Measurements from ENCODE around the gene CNTNAP2. TPM values are rescaled to one million over a fixed set of nuclear protein-coding genes. Genes with fewer than 3 reads are reported as not detected.

The CNTNAP2 gene
- total RNA-seq, 2 donors from 2014 or later, result 4.4 to 8.5 TPM

DNA sequence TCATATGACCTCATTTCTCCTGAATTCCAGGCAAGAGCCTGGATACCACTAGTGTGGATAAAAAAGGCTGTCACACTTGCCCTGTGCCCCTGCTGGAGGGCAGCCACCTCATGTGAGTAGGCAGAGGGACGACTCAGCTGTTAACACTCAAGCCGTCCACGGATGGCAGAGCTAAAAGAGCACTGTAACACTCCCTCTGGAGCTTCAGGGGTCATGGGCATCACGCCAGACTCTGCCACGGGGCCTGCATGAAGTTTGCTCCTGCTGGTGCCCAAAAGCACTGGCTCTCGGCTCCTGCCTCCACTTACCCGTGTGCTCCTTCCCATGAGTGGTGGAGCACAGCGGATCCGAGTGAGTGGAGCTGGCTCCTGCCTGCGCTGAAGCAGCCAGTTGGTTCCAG, 1554.2 kb downstream of the CNTNAP2 start:
- no peak for DNase-seq
- TF ChIP-seq CTCF (IDR thresholded peaks at IDR 0.05), result no peak
- Histone ChIP-seq H3K36me3 (no peaks in the 10 kb centered on the region), H3K4me1 (no peaks in the 10 kb centered on the region), H3K4me3 (no peak overlapping the region), H3K27ac (no peak overlapping the region), H3K27me3 (no peaks in the 10 kb centered on the region), H3K9ac (ENCODE audit: low read depth in 2 of 2, low read length in 2 of 2) (no peak overlapping the region), H3K9me3 (no peaks in the 10 kb centered on the region)
- intact Hi-C loops (cut with DNase I), result no loop called here

- Histone ChIP-seq H3K36me3 (no peaks in the 10 kb centered on the region), H3K27me3 (no peaks in the 10 kb centered on the region), H3K4me3 (no peak overlapping the region), H3K9me3 (no peaks in the 10 kb centered on the region), H3K27ac (no peak overlapping the region), H3K4me1 (no peaks in the 10 kb centered on the region), H3K9ac (ENCODE audit: low read depth in 2 of 2, low read length in 2 of 2) (no peak overlapping the region)
- no peak for DNase-seq
- TF ChIP-seq CTCF (IDR thresholded peaks at IDR 0.05), result no peak
- intact Hi-C loops (cut with DNase I), result no loop called here
Measured at GRCh38 chr7:147674705-147675104, 1558.1 kb downstream of the CNTNAP2 start.

DNA sequence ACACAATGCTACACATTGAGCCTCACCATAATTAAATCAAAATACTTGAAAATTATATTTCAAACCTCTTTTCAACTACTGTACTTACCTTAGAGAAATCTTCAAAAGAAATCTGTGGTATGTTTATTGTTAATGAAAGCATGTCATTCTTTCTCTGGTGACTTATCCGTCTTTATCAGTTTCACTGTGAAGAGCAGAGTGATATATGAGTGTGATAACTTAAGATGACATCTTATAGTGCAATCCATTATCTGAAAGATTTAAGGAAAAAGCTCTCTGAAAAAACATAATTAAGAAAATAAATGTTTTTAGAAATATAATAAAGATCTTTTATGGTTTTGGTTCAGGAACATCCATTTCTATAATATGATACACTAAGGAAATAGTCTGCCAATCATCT, 1562.3 kb downstream of the CNTNAP2 start:
- Histone ChIP-seq H3K9me3 (no peaks in the 10 kb centered on the region), H3K36me3 (no peaks in the 10 kb centered on the region), H3K9ac (ENCODE audit: low read depth in 2 of 2, low read length in 2 of 2) (no peak overlapping the region), H3K4me1 (no peaks in the 10 kb centered on the region), H3K4me3 (no peak overlapping the region), H3K27ac (no peak overlapping the region), H3K27me3 (no peaks in the 10 kb centered on the region)
- intact Hi-C loops (cut with DNase I), result no loop called here
- no peak for TF ChIP-seq CTCF (IDR thresholded peaks at IDR 0.05)
- DNase-seq, result no peak

GRCh38 chr7:147681530-147681929, 1564.9 kb downstream of the CNTNAP2 start:
- intact Hi-C loops (cut with DNase I), result no loop called here
- H3K9me3 ChIP-seq, result no peaks in the 10 kb centered on the region
- H3K4me3 ChIP-seq, result no peak overlapping the region
- H3K9ac ChIP-seq (ENCODE audit: low read depth in 2 of 2, low read length in 2 of 2), result no peak overlapping the region
- H3K4me1 ChIP-seq, result no peaks in the 10 kb centered on the region
- no peak for DNase-seq
- no peaks in the 10 kb centered on the region for H3K27me3 ChIP-seq
- H3K36me3 ChIP-seq, result no peaks in the 10 kb centered on the region
- no peak overlapping the region for H3K27ac ChIP-seq
- TF ChIP-seq CTCF (IDR thresholded peaks at IDR 0.05), result no peak

GRCh38 chr7:147700702-147701101, 1584.1 kb downstream of the CNTNAP2 start:
- Histone ChIP-seq H3K4me3 (no peak overlapping the region), H3K27ac (no peak overlapping the region), H3K9me3 (no peaks in the 10 kb centered on the region), H3K36me3 (no peaks in the 10 kb centered on the region), H3K9ac (ENCODE audit: low read depth in 2 of 2, low read length in 2 of 2) (no peak overlapping the region), H3K4me1 (no peaks in the 10 kb centered on the region), H3K27me3 (no peaks in the 10 kb centered on the region)
- no peak for DNase-seq
- no peak for TF ChIP-seq CTCF (IDR thresholded peaks at IDR 0.05)
- intact Hi-C loops (cut with DNase I), result no loop called here

DNA sequence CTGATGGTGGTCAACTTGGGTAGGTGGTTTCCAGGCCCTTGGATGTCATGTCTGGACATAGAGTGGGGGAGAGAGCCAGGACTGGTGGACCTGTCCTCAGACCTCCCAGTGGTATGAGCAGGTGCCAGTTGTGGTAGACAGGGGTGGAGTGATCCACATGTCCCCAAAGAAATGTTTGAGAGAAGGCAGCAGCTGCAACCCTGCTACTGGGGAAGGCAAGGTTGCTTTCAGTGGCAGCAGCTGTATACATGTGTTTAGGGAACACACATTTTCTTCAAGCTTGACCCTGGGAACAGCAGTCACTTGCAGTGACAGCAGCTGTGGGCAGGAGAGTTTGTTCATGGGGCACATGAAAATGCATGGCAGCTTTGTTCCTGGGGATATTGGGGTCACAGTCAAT, 1591.3 kb downstream of the CNTNAP2 start:
- H3K27ac ChIP-seq, result no peak overlapping the region
- intact Hi-C loops (cut with DNase I), result no loop called here
- H3K36me3 ChIP-seq, result no peaks in the 10 kb centered on the region
- no peak overlapping the region for H3K4me3 ChIP-seq
- H3K9me3 ChIP-seq, result no peaks in the 10 kb centered on the region
- no peak for TF ChIP-seq CTCF (IDR thresholded peaks at IDR 0.05)
- DNase-seq, result no peak
- no peak overlapping the region for H3K9ac ChIP-seq (ENCODE audit: low read depth in 2 of 2, low read length in 2 of 2)
- no peaks in the 10 kb centered on the region for H3K4me1 ChIP-seq
- no peaks in the 10 kb centered on the region for H3K27me3 ChIP-seq
